HG03280 (cell line): Measurements from ENCODE around the gene TNNC2.
"Not testable (repeated sequence)": the region's sequence is repeated elsewhere in the genome, so short reads cannot be mapped to it uniquely, and the experiment has no call there.

Source experiments
- ATAC-seq: cut with Tn5 transposase; IDR thresholded peaks from one replicate; pipeline ENCODE4 v1.9.1; 2021; ENCODE audit warnings: mild to moderate bottlenecking, moderate library complexity; ENCODE audit not compliant: unreplicated experiment

The TNNC2 gene

DNA sequence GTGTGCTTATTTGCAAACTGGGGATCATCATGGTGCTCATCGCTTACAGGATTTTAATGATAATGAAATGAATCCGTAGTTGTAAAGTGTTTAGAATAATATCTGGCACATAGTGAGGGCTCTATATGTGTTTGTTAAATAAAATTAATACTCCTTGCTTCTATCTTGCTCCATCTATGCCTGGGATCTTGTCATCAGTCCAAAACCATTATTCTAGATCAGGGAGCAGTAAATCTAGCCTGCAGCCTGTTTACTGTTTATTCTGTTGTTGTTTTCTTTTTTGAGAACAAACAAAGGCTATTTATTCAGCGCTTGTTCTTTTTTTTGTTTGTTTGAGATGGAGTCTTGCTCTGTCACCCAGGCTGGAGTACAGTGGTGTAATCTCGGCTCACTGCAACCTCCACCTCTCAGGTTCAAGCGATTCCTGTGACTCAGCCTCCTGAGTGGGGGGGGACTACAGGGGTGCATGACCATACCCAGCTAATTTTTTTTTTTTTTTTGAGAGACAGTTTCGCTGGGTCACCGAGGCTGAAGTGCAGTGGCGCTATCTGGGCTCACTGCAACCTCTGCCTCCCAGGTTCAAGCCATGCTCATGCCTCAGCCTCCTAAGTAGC, 22.0 kb upstream of the TNNC2 start:
- ATAC-seq: no peak

DNA sequence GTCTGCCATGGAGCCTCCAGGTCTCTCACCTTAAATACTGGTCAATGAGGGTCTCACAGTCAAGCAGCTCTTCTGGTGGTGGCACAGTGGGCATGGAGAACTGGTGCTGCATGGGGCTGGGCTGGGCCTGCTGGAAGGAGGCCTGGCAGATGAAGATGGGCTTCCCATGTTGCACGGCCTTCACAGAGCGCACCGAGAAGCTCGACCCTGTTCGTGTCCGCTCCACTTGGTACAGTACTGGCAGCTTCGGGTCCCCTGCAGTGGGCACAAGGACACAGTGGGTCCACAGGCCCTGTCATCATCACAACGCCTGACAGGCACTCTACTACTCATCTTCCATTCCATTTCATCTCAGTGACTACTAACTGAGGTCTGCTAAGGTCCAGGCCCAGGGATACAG, 21.3 kb upstream of the TNNC2 start:
- no peak for ATAC-seq

DNA sequence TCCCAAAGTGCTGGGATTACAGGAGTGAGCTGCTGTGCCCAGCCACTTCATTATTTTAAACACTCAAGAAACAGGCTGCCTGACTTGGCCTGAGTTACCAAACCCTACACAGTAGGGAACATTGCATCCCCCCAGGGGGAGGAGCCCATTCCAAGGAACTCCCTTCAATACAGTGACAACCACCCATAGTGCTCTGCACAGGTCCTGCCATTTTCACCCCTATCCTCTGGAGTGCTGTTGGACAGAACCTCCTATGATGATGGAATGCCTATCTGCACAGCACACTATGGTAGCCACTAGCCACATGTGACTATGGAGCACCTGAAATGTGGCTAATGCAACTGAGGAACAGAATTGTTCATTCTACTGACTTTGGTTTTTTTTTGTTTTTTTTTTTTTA, 18.3 kb upstream of the TNNC2 start:
- ATAC-seq: no peak

DNA sequence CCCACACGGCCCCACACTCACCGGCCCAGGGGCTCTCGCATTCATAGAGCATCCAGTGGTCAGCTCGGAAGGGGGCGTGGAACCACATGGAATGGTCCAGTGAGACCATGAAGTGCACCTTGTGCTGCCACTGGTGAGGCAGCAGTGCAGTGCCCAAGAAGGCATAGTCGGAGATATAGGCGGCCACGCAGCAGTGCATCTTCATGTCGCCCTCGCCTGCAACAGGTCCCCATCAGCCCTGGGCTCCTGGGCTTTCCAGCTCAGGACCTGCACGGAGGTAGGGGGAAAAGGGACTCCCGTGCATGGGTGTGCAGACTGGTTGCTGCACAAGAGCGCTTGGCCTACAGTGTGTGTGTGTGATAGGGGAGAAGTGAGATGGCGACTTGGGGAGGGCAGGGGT, 16.4 kb upstream of the TNNC2 start:
- no peak for ATAC-seq

DNA sequence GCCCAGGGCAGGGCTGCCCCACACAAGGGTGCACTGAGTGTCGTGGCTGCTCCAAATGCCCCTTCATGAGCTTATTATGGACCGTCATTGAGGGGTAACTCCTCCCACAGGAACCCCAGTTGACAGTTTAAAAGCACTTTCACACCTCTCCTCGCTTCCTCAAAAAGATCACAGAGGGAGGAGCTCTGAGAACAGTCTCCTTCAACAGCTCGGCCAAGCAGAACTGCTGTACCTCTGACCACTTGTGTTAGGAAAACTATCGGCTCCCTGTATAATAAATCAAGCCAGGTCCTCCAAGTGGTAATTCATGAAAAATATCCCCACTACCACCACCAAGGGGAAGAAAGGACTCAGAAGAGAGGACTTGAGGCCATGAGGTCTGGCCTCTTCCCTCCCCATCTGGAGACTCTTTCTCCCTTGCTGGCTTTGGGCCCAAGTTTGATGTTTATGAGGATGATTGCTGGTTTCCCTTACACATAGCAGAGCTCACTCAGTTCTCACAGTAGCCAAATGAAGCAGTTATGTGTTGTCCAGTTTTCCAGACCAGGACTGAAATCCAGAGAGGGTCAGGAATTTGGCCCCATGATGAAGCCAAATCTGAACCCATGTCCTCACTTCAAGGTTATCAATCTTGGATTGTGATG, 15.2 kb upstream of the TNNC2 start:
- no peak for ATAC-seq

DNA sequence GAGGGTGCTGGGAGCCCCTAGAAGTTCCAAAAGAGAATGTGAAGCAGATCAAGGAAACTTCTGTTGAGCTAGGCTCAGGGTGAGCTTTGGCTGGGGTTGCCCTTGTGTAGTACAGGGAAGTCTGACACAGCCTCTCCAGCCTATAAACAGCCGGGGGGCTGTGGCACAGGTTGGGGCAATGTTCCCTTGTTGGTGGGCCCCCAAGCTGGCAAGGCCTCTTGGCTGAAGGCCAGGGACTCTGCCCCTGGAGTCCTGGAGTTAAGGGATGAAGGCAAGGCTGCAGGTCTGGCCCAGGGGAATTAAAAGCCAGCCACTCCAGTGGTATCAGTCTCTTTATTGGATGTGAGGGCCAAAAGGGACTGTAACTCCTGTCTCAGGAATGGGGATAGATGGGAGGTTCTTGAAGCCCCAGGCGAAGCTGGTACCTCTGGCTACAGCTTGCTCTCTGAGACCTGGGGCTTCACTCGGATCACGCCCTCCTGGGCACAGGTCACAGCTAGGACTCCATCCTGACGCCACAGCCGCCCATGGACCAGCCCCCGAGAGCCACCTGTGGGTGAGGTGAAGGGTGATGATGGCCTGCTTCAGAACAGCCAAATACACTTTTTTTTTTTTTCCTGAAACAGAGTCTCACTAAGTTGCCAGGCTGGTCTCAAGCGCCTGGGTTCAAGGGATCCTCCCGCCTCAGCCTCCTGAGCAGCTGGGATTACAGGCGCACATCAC, 14.5 kb upstream of the TNNC2 start:
- no peak for ATAC-seq

DNA sequence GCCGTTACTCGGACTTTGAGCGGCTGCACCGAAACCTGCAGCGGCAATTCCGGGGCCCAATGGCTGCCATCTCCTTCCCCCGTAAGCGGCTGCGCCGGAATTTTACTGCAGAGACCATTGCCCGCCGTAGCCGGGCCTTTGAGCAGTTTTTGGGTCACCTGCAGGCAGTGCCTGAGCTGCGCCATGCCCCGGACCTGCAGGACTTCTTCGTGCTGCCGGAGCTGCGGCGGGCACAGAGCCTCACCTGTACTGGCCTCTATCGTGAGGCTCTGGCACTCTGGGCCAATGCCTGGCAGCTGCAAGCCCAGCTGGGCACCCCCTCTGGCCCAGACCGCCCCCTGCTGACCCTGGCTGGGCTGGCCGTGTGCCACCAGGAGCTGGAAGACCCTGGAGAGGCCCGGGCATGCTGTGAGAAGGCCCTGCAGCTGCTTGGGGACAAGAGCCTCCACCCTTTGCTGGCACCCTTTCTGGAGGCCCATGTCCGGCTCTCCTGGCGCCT, 13.6 kb upstream of the TNNC2 start:
- ATAC-seq: no peak

DNA sequence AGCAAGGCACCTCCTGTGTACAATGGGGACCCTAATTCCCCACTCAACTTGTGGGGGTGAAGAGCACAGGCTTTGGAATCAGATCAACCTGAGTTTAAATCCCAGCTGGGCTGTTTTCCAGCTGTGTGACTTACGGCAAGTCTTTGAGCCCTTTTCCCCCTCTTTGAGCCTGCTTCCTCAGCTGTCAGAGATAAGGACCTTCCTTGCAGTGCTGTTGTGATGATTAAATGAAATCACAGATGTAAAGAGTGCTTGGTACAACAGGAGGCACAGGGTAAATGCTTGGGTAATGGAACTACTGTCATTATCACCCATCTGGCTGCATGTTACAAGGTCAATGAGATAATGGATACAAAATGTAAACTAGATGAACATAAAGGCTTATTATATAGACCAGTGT, 9.7 kb upstream of the TNNC2 start:
- ATAC-seq: no peak

DNA sequence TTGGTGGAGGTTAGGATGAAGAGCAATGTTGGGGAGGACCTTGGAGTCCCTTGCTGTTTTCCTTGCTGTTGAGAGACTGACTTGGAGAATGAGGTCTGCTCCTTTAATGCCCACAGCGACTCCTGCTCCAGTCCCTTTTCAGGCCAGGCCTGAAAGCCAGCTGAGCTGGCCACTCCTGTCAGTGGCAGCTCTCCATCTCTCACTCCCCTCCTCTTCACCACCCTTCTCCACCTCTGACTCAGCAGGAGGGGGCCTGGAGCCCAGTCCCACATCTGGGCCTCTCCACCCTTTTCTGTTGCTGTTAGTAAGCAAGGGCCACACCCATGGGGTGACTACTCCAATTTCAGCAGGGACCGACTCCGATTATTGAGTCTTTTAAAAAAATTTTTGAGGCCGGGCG, 8.7 kb upstream of the TNNC2 start:
- no peak for ATAC-seq

DNA sequence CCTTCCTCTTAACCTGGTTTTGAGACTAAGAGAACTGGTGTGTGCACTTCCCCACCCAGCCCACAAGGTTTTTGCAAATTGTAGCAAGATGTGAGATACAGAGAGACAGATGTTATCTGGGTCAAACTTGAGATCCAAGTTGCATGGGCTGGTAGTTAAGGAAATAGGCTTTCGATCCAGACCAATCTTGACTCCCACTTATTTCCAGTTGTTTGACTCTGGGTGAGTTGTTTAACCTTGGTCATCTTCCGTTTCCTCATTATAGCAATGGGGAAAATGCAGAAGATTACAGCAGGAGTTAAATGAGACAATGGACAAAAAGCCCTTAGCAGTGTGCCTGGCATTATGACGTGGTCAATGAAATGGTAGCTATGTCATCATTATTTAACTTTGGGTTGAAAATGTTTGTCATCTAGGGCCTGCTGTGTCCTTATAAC, 8.2 kb upstream of the TNNC2 start:
- ATAC-seq: no peak

DNA sequence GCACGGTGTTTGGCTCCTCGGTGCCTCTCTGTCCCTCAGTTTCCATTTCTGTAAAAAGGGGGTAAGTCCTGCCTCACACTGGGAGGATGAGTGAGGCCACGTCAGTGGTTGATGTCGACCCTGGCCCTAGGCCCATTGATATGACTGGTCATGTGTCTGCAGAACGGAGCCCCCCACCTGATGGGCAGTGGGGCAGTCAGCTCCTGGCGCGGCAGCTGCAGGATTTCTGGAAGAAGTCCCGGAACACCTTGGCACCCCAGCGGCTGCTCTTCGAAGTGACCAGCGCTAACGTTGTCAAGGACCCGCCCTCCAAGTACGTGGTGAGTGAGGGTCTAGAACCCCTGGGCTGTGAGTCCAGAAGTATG, 7.7 kb upstream of the TNNC2 start:
- no peak for ATAC-seq

DNA sequence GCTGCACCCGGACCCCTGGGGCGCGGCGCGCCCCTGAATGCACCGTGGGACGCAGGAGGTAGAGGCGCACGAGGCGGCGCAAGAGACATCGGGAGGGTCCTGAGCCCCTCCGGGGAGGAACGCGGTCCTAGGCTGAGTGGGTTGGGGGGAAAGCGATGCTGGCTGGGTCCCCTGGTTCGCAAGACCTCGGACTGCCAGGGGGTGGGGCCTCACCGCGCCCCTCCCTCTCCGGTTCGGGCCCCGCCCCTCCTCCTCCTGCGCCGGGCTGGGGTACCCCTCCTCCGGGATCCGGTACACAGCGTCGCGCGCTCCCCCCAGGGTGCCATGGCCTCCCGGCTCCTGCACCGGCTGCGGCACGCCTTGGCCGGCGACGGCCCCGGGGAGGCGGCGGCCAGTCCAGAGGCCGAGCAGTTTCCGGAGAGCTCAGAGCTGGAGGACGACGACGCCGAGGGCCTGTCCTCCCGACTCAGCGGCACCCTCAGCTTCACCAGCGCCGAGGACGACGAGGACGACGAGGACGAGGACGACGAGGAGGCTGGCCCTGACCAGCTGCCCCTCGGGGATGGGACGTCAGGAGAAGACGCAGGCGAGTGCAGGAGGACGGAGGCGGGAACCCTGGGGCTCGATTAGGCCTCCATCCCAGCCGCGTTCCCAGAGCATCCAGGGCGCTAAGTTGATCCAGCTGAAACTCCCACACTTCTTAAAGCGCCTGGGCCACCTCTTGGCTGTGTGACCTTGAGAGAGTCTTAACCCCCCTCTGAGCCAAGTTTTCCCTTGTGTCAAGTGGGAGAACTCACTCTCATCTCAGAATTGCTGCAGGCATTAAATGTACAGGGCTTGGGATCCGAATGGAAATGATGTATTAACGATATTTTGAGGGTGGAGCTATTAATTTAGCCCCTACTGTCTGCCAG, 7.0 kb upstream of the TNNC2 start:
- ATAC-seq: peak; percentile 59

DNA sequence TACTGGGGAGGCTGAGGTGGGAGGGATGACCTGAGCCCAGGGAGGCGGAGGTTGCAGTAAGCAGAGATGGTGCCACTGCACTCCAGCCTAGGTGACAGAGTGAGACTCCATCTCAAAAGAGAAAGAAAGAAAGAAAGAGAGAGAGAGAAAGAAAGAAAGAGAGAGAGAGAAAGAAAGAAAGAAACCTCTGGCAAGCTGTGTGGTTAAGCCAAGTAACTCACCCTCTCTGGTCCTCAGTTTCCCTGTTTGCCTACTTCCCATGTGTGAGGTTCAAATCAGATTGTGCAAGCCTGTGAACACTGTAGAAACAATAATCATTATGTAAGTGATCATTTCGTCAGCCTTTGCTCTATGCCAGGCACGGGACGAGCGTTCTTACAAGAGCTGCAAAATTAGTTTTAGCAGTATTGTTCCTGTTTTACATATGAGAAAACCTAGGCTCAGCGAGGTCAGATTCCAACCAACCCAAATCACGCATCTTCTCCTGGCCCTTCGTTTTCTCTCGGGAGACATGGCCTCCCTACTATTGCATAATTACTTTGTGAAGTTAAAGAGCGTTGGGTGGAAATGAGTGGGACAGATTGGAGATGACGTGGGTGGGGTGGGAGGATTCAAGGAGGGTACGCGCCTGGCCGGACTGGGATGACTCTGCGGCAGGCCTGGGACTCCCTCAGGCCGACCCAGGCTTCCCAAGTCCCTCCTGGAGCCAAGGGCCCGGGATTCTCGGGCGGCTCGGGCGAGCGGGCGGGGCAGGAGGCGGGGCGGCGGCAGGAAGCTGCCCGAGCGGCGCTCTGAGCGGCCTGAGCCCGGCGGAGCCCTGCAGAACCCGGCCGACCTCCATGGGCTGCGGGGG, 6.1 kb upstream of the TNNC2 start, which contains the start of gene SNX21:
SNX21 (plus strand) TSS at position 770 of the 853 bp plus-strand sequence. CDS start 121 bp downstream, outside the sequence.
- peak; percentile 58 for ATAC-seq

DNA sequence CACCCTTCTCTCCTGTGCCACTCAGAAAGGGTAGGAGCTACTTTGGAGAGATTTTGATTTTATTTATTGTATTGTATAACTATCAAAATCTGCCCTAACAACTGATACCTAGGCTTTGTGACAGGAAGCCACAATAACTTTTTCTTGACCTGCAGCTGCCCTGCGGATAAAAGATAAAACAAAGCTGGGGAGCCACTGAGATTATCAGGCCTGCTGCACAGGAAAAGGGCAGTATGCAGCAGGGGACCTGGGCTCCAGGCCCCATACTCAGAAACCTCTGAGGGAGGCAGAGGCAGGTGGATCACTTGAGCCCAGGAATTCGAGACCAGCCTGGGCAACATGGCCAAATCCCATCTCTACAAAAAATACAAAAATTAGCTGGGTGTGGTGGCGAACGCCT, 5.5 kb upstream of the TNNC2 start:
- ATAC-seq: no peak

DNA sequence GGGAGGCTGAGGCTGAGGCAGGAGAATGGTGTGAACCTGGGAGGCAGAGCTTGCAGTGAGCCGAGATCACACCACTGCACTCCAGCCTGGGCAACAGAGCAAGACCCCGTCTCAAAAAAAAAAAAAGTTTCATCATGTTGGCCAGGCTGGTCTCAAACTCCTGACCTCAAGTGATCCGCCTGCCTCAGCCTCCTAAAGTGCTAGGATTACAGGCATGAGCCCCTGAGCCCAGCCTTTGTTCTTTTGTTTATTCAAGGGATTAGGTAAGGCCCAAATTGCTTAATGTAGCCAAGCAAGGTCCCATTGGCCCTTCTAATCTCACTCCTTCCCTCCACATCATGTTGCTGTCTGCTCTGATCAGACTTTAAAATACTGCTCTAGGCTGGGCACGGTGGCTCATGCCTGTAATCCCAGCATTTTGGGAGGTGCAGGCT, 2.6 kb upstream of the TNNC2 start:
- ATAC-seq: not testable (repeated sequence)

DNA sequence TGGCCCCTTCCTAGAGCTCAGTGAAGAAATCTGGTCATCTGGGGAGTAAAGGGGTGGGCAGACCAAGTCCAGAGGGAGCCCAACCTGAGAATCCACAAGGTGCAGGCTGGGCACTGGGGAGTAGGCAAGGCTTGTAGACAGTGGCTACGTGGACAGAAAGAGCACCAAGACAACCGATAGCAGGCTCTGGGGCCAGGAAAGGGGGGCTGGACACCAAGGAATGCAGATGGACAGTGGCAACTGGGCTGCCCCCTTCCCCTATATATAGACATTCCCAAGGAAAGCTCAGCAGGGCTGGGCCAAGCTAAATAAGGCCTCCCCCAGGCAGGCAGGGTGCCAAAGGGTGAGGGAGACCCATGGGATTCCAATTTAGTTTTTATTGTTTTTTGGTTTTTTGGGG, 1.5 kb upstream of the TNNC2 start:
- no peak for ATAC-seq

DNA sequence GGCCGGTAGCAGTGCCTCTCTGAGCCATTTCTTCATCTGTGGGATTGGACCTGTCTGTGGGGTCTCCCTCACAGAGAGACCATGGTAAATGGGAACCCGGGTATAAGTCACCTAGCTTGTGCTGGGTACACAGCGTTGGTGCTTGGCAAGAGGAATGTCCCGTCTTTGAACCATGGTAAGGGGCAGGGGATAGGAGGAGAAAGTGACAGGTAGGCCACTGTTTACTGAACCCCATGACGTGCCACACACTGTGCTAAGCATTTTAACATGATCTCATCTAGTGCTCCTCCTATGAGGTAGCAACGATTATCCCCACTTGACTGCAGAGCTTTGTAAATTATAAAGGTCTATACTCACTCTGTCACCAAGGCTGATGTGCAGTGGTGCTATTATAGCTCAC, 600 bp upstream of the TNNC2 start:
- no peak for ATAC-seq

DNA sequence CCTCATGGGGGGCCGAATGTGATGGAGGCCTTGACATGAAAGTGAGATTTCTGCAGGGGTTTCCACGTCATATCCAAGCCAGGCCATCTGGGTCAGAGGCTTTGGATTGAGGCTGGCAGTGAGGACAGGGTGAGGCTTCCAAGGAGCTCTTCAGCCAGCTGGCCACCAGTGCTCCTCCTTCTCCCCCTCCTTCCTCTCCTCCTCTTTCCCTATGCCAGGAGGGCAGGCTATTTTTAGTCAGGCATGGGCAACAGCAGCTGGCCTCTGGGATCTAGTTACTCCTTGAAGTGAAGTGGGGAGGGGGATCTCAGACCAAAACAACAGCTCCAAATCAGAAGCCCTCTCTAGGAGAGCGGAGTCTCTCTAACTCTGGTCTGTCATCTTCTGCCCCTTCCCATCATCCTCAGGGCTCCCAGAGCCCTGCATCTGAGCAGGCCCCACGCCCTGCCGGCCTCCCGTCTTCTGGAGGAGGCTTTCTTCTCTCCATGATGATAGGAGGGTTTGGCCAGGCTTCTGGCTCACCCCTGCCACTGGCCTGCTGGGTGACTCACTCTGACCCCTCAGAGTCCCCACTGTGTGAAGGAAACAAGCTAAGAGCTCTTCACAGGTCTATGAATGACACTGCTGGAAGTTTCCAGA, 612 bp downstream of the TNNC2 start:
- ATAC-seq: no peak

DNA sequence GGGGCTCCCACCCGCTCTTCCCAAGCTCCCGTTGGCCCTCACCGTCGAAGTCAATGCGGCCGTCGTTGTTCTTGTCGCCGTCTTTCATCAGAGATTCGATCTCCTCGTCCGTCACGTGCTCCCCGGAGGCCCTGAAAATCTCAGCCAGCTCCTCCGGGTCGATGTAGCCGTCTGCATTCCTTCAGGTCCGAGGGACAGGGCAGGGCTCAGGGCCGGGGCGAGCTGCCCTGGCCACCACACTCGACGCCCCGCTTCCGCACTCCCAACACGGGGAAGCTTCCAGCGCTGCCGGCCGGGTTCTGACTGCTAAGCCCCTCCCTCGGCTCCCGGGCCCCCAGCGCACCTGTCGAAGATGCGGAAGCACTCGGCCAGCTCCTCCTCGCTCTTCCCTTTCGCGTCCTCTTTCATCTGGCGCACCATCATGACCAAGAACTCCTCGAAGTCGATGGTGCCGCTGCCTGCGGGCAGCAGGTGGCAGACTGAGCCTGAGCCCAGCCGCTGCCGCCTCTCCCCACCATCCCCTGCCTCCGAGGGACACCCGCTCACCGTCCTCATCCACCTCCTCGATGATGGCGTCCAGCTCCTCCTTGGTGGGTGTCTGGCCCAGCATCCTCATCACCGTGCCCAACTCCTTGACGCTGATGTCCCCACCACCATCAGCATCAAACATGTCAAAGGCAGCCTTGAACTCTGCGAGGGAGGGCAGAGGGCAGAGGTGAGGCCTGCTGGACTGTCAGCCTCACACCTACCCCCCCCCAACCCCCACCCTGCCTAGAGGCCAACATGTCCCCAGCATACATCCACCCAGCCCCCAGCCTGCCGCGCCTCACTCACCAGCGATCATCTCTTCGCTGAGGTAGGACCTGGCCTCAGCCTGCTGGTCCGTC, 2.9 kb downstream of the TNNC2 start:
- no peak for ATAC-seq
